Vagina (tissue), 2 donors: ENCODE data around the gene MRPL12.

Experiments used
- CTCF ChIP-seq, 3 experiments: fragments of 450-650 bp in 2 of 3; fragments of 200-600 bp in 1 of 3; sonication (generic) in 1 of 3; IDR thresholded peaks; one replicate each; pipeline ENCODE4 v1.5.1; 2017 to 2019; ENCODE audit warnings: antibody characterized with exemption in 3 of 3, mild to moderate bottlenecking in 2 of 3, moderate library complexity in 2 of 3
- POLR2A ChIP-seq, 2 donors: fragments of 450-650 bp; IDR thresholded peaks; one replicate each; pipeline ENCODE4 v1.6.1; 2017; ENCODE audit warnings: antibody characterized with exemption in 2 of 2, mild to moderate bottlenecking in 2 of 2, moderate library complexity in 2 of 2
- POLR2AphosphoS5 ChIP-seq, 2 donors: sonication (generic); formaldehyde crosslinking; IDR thresholded peaks; one replicate each; pipeline ENCODE4 v1.9.0; 2017; ENCODE audit warnings: antibody characterized with exemption in 2 of 2, mild to moderate bottlenecking in 2 of 2, low read depth in 1 of 2; ENCODE audit not compliant: insufficient read depth in 1 of 2

GRCh38 chr17:81690549-81690948 lies 12.6 kb upstream of the MRPL12 start:
- TF ChIP-seq POLR2A (IDR thresholded peaks at IDR 0.05): no peak
- TF ChIP-seq CTCF (IDR thresholded peaks at IDR 0.05): no peak
- no peak for TF ChIP-seq POLR2AphosphoS5 (IDR thresholded peaks at IDR 0.05; ENCODE audit: insufficient read depth in 1 of 2, low read depth in 1 of 2)
